Inferior parietal cortex (tissue), 1 donor: ENCODE data around the gene SERPINB12.
A peak's percentile ranks its signal among the peaks of the same experiment; 100 is the strongest.

Experiments
- DNase-seq: peaks from one replicate; pipeline ENCODE4 v3.0.0-alpha.2; 2016; ENCODE audit errors: extremely low spot score

The SERPINB12 gene

DNA sequence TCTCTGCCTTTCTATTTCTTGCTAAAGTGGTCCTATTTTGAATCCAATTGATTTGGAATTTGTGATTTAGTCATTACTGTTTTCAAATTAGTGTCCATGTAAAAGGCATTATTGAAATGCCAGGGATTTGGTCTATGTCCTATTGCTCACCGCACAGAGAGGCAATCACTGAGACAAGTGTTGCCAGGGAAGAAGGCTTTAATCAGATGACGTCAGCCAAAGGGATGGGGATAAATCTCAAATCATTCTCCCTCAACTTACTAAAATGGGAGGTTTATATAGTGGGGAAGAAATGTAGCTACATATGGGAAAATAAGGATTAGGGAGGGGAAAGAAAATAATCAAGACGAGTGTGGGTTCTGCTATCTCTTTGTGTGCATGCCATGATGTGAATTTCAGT is 9.6 kb downstream of the SERPINB12 start:
- no peak for DNase-seq

DNA sequence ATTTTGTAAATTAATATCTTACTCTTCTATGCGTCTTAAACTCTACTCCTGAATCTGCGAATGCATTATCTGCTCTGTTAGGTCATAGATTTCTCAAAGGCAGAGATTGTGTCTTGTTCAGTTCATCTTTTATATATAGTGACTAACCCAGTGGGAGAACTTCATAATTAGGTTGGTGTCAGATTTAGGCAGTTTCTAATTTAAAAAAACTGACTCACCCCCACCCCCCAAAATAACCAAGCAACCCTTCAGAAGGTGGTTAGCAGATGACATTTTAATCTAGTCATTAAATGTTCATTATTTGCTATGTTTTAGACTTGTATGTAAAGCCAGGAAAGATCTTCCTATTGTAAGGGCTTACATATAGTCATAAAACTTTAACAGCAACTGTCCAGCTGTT is 10.4 kb downstream of the SERPINB12 start:
- DNase-seq: no peak

DNA sequence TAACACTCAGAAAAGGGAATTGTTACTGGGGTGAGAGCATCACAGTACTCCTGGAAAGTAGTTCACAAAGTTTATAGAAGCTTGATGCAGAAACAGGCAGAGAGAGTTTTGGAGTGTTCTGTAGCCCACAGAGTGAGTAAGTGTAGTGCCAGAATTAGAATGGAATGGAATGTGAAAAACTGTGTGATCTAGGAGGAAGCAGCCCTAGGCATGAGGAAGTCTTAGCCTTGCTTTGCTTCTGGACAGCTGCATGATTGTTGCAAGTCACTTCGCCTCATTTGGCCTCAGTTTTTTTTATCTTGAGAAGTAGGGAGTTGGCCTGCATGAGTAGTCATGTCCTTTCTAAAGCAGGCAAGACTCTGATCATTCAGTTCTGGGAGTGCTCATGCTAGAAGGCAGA is 10.9 kb downstream of the SERPINB12 start:
- no peak for DNase-seq

GRCh38 chr18:63559567-63560491 is 17.7 kb downstream of the SERPINB12 start:
- DNase-seq: no peak

GRCh38 chr18:63562284-63562683 is 20.1 kb downstream of the SERPINB12 start:
- DNase-seq: no peak

DNA sequence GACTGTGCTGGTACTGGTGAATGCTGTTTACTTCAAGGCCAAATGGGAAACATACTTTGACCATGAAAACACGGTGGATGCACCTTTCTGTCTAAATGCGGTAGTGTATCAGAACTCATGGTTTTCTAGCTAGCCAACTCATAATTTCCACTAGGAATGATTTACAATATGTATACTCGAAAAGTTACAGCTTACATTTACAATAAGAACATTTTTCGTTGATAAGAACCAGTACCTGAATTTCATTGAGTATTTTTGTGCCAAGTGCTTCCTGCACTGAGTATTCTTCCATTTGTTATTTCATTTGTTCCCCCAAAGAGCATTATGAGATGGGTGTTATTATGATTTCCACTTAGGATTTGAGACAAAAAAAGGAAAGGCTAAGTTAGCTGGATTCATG is 21.9 kb downstream of the SERPINB12 start:
- no peak for DNase-seq

DNA sequence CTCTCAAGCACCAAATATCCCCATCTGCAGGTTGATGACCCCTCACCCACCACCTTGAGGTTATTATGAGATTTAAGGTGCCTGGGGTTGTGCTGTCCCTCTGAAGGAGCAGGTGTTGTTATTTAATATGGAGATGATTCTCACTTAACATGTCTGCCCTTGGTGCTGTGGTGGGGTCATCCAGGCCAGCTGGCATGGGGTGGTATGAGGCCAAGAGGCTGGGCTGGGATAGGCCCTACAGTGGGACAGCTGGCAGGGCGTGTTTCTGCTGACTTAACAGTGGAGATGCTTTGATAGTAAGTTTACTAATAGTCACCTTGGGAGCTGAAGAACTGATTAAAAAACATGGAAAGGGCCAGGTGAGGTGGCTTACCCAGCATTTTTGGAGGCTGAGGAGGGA is 22.4 kb downstream of the SERPINB12 start:
- DNase-seq: no peak

DNA sequence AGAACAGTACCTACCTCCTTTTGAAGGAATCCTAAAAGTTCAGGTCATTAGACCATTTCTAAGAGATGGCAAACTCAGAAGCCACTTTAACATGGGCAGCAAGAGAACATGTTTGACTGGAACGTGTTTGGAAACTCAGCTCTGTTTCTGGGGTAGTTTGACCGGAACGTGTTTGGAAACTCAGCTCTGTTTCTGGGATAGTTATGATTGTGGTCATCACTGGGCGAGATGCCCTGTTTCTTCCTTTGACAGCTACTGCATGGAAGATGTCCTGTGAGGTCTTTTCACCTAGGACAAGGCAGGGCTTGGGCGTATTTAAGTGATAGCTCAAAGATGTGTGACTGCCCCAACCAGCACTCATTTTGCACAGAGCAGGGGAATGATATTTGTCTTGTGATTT is 25.1 kb downstream of the SERPINB12 start:
- no peak for DNase-seq

GRCh38 chr18:63567825-63568224 is 25.7 kb downstream of the SERPINB12 start:
- no peak for DNase-seq

GRCh38 chr18:63570721-63571120 is 28.6 kb downstream of the SERPINB12 start:
- DNase-seq: no peak

GRCh38 chr18:63575681-63576080 is 33.5 kb downstream of the SERPINB12 start:
- no peak for DNase-seq

GRCh38 chr18:63578357-63578958 is 36.3 kb downstream of the SERPINB12 start:
- peak; percentile 53 for DNase-seq

- DNase-seq: no peak
Observed at GRCh38 chr18:63579616-63580015, 37.4 kb downstream of the SERPINB12 start.

DNA sequence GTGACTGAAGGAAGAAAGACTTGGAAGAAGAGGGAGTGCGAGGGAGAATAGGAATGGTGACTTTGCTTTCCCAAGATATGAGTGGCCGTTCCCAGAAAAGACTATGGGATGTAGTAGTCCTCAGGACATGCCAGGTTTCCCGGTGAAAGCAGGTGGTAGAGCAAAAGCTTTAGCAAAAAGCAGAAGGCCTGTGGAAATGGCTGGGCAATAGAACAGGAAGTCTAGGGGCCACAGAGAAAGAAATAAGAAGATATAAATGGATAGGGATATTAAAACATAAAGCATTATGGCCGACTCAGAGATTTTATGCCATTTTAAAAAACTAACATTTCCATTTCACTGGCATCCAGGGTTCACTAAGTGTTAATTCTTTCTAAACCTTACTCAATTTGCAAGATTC is 43.8 kb downstream of the SERPINB12 start:
- DNase-seq: no peak

GRCh38 chr18:63586431-63586830 is 44.3 kb downstream of the SERPINB12 start:
- no peak for DNase-seq

DNA sequence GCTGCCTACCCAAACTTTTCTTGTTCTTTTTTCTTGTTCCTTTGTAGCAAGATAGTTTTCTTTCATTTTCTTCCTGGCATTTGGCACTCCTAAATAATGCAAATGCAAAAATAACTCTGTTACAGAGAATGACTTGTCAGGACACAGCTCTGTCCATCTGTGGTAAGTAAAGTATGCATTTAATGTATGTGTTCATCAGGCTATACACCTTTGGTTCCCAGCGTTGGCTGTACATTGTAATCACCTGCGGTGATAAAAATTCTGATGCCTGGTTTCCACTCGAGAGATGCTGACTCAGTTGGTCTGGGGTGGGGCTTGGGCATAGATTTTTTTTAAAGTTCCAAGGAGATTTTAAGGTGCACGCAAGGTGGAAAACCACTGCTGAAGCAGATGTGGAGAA is 44.8 kb downstream of the SERPINB12 start, which contains the start of gene SERPINB13:
SERPINB13 (plus strand) TSS at position 378 of the 400 bp plus-strand sequence. CDS start 1,325 bp downstream, outside the sequence.
- DNase-seq: no peak

- DNase-seq: no peak
Observed at GRCh38 chr18:63588909-63589308, 46.7 kb downstream of the SERPINB12 start.

- DNase-seq: no peak
Observed at GRCh38 chr18:63590373-63590772, 48.2 kb downstream of the SERPINB12 start.

DNA sequence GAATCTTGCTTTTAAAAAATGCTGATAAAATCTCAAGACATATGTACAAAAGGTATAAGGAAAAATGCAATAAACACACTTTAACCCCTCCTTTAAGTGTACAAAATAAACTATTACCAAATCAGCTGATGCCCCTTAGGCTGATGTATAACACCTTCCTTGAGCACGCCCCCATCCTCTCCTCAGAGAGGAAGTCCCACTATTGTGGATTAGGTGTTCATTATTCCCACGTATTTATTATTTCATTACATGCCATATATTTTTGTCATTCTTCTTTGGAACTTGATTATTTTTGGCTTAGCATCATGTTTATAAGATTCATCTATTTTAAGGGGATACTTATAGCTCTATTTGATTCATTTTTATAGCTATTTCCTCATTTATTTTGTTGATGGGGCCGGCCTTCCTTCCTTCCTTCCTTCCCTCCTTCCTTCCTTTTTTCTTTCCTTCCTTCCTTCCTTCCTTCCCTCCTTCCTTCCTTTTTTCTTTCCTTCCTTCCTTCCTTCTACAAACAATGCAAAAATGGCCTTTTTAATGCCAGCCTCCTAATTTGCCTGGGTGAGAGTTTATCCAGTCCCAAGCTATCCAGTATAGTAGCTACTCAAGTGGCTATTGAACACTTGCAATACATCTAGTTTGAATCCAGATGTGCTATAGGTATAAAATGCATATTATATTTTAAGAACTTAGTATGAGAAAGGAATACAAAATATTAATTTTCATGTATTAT is 49.0 kb downstream of the SERPINB12 start:
- no peak for DNase-seq

DNA sequence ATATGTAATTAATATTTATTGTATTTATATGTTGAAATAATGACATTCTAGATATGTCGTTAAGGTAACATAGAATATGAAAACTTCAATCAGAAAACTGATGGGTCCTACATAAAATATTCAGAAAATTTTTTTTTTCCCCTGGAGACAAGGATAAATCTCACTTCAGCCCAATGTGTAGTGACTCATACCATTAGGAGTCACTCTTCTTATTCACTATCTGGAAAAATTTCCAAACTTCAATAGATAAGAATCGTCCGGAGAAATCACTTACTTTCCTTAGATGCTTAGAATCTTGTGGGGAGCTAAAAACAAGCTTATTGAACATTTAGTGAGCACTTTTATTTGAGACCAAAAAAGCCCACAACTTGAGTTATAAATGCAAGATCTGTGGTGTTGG is 49.6 kb downstream of the SERPINB12 start:
- no peak for DNase-seq

GRCh38 chr18:63592471-63592870 is 50.3 kb downstream of the SERPINB12 start:
- DNase-seq: no peak

DNA sequence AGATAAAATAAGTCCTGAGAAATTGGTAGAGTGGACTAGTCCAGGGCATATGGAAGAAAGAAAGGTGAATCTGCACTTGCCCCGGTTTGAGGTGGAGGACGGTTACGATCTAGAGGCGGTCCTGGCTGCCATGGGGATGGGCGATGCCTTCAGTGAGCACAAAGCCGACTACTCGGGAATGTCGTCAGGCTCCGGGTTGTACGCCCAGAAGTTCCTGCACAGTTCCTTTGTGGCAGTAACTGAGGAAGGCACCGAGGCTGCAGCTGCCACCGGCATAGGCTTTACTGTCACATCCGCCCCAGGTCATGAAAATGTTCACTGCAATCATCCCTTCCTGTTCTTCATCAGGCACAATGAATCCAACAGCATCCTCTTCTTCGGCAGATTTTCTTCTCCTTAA is 54.8 kb downstream of the SERPINB12 start:
- DNase-seq: no peak
